ENCODE results near the gene CYYR1.

CYYR1 gene

GRCh38 chr21:26572702-26573381 is at the start of gene CYYR1:
TSS of gene CYYR1 (minus strand) at chr21:26573286. CDS start at chr21:26572940, 346 bp downstream.
- ATAC-seq (no peak), DNase-seq (no peak)
- peaks cover 18% of the 10 kb centered on the region for H3K9me3 Mint-ChIP-seq
- H3K36me3 Mint-ChIP-seq (ENCODE audit: low read depth), result peaks cover 6% of the 10 kb centered on the region
- H3K27ac Mint-ChIP-seq, result no peak within 1 kb of the TSS
- peaks cover 36% of the 10 kb centered on the region for H3K27me3 Mint-ChIP-seq
- H3K4me1 Mint-ChIP-seq, result peaks cover 4% of the 10 kb centered on the region
- peak within 1 kb of the TSS; percentile 39 for H3K4me3 Mint-ChIP-seq

- no peaks in the 10 kb centered on the region for H3K36me3 Mint-ChIP-seq (ENCODE audit: low read depth)
- no peak overlapping the region for H3K4me3 Mint-ChIP-seq
- ATAC-seq (no peak), DNase-seq (no peak)
- H3K27me3 Mint-ChIP-seq, result no peaks in the 10 kb centered on the region
- H3K9me3 Mint-ChIP-seq, result no peaks in the 10 kb centered on the region
- H3K27ac Mint-ChIP-seq, result no peak overlapping the region
- no peaks in the 10 kb centered on the region for H3K4me1 Mint-ChIP-seq
These were observed 44.1 kb upstream of the CYYR1 start for GRCh38 chr21:26617176-26617575.

- no peaks in the 10 kb centered on the region for H3K4me1 Mint-ChIP-seq
- ATAC-seq (no peak), DNase-seq (no peak)
- no peak overlapping the region for H3K4me3 Mint-ChIP-seq
- H3K36me3 Mint-ChIP-seq (ENCODE audit: low read depth), result no peaks in the 10 kb centered on the region
- H3K27me3 Mint-ChIP-seq, result peaks cover 3% of the 10 kb centered on the region
- H3K9me3 Mint-ChIP-seq, result no peaks in the 10 kb centered on the region
- no peak overlapping the region for H3K27ac Mint-ChIP-seq
These were observed 41.2 kb upstream of the CYYR1 start for GRCh38 chr21:26614251-26614650.

- Mint-ChIP-seq H3K36me3 (ENCODE audit: low read depth) (no peaks in the 10 kb centered on the region), H3K27me3 (no peaks in the 10 kb centered on the region), H3K27ac (peak overlapping the region; percentile 19), H3K9me3 (no peaks in the 10 kb centered on the region), H3K4me1 (no peaks in the 10 kb centered on the region), H3K4me3 (no peak overlapping the region)
- ATAC-seq, result no peak
- DNase-seq, result no peak
These were observed 26.2 kb upstream of the CYYR1 start for GRCh38 chr21:26599261-26599660.

- no peaks in the 10 kb centered on the region for H3K27me3 Mint-ChIP-seq
- no peak overlapping the region for H3K27ac Mint-ChIP-seq
- H3K36me3 Mint-ChIP-seq (ENCODE audit: low read depth), result no peaks in the 10 kb centered on the region
- no peaks in the 10 kb centered on the region for H3K9me3 Mint-ChIP-seq
- no peak for DNase-seq
- no peaks in the 10 kb centered on the region for H3K4me1 Mint-ChIP-seq
- no peak overlapping the region for H3K4me3 Mint-ChIP-seq
- ATAC-seq, result no peak
These were observed 24.9 kb upstream of the CYYR1 start for GRCh38 chr21:26597981-26598380.

- Mint-ChIP-seq H3K4me3 (no peak overlapping the region), H3K36me3 (ENCODE audit: low read depth) (no peaks in the 10 kb centered on the region), H3K9me3 (no peaks in the 10 kb centered on the region), H3K4me1 (no peaks in the 10 kb centered on the region), H3K27me3 (no peaks in the 10 kb centered on the region), H3K27ac (no peak overlapping the region)
- no peak for DNase-seq
- ATAC-seq, result no peak
These were observed 23.9 kb upstream of the CYYR1 start for GRCh38 chr21:26597031-26597430.

- H3K36me3 Mint-ChIP-seq (ENCODE audit: low read depth), result no peaks in the 10 kb centered on the region
- no peak overlapping the region for H3K4me3 Mint-ChIP-seq
- H3K27ac Mint-ChIP-seq, result no peak overlapping the region
- H3K27me3 Mint-ChIP-seq, result no peaks in the 10 kb centered on the region
- H3K9me3 Mint-ChIP-seq, result no peaks in the 10 kb centered on the region
- DNase-seq (no peak), ATAC-seq (no peak)
- H3K4me1 Mint-ChIP-seq, result no peaks in the 10 kb centered on the region
These were observed 22.9 kb upstream of the CYYR1 start for GRCh38 chr21:26595971-26596370.

- no peak overlapping the region for H3K27ac Mint-ChIP-seq
- no peak overlapping the region for H3K4me3 Mint-ChIP-seq
- no peaks in the 10 kb centered on the region for H3K4me1 Mint-ChIP-seq
- ATAC-seq (no peak), DNase-seq (no peak)
- H3K36me3 Mint-ChIP-seq (ENCODE audit: low read depth), result no peaks in the 10 kb centered on the region
- no peaks in the 10 kb centered on the region for H3K9me3 Mint-ChIP-seq
- no peaks in the 10 kb centered on the region for H3K27me3 Mint-ChIP-seq
These were observed 20.7 kb upstream of the CYYR1 start for GRCh38 chr21:26593800-26594199.

- no peak overlapping the region for H3K27ac Mint-ChIP-seq
These were observed 18.5 kb upstream of the CYYR1 start for GRCh38 chr21:26591543-26591942.

GRCh38 chr21:26588446-26588845 is 15.4 kb upstream of the CYYR1 start:
- Mint-ChIP-seq H3K4me3 (no peak overlapping the region), H3K27ac (no peak overlapping the region), H3K27me3 (no peaks in the 10 kb centered on the region), H3K4me1 (no peaks in the 10 kb centered on the region), H3K36me3 (ENCODE audit: low read depth) (no peaks in the 10 kb centered on the region), H3K9me3 (no peaks in the 10 kb centered on the region)
- DNase-seq (no peak), ATAC-seq (no peak)

More at GRCh38 chr21:26591543-26591942, 18.5 kb upstream of the CYYR1 start:
- no peak overlapping the region for H3K4me3 Mint-ChIP-seq
- no peak for ATAC-seq
- DNase-seq, result no peak
- H3K9me3 Mint-ChIP-seq, result no peaks in the 10 kb centered on the region
- H3K27me3 Mint-ChIP-seq, result no peaks in the 10 kb centered on the region
- no peaks in the 10 kb centered on the region for H3K36me3 Mint-ChIP-seq (ENCODE audit: low read depth)
- H3K4me1 Mint-ChIP-seq, result no peaks in the 10 kb centered on the region

GRCh38 chr21:26587736-26588201 is 14.7 kb upstream of the CYYR1 start:
- Mint-ChIP-seq H3K4me1 (no peaks in the 10 kb centered on the region), H3K36me3 (ENCODE audit: low read depth) (no peaks in the 10 kb centered on the region), H3K9me3 (no peaks in the 10 kb centered on the region), H3K4me3 (no peak overlapping the region), H3K27ac (no peak overlapping the region), H3K27me3 (no peaks in the 10 kb centered on the region)
- ATAC-seq, result no peak
- no peak for DNase-seq

GRCh38 chr21:26583769-26584168 is 10.7 kb upstream of the CYYR1 start:
- no peak for ATAC-seq
- no peaks in the 10 kb centered on the region for H3K4me1 Mint-ChIP-seq
- H3K4me3 Mint-ChIP-seq, result no peak overlapping the region
- H3K27ac Mint-ChIP-seq, result no peak overlapping the region
- DNase-seq, result no peak
- H3K36me3 Mint-ChIP-seq (ENCODE audit: low read depth), result no peaks in the 10 kb centered on the region
- H3K9me3 Mint-ChIP-seq, result peaks cover 25% of the 10 kb centered on the region
- no peaks in the 10 kb centered on the region for H3K27me3 Mint-ChIP-seq

GRCh38 chr21:26581818-26582217 is 8.7 kb upstream of the CYYR1 start:
- H3K9me3 Mint-ChIP-seq, result peaks cover 25% of the 10 kb centered on the region
- no peak overlapping the region for H3K27ac Mint-ChIP-seq
- DNase-seq (no peak), ATAC-seq (no peak)
- no peak overlapping the region for H3K4me3 Mint-ChIP-seq
- H3K36me3 Mint-ChIP-seq (ENCODE audit: low read depth), result no peaks in the 10 kb centered on the region
- no peaks in the 10 kb centered on the region for H3K27me3 Mint-ChIP-seq
- no peaks in the 10 kb centered on the region for H3K4me1 Mint-ChIP-seq

- Mint-ChIP-seq H3K27ac (no peak overlapping the region), H3K36me3 (ENCODE audit: low read depth) (peaks cover 6% of the 10 kb centered on the region), H3K4me3 (peak overlapping the region; percentile 39), H3K27me3 (peaks cover 36% of the 10 kb centered on the region), H3K9me3 (peaks cover 18% of the 10 kb centered on the region), H3K4me1 (peaks cover 4% of the 10 kb centered on the region)
- no peak for DNase-seq
- ATAC-seq, result no peak
These were observed 897 bp downstream of the CYYR1 start for GRCh38 chr21:26572076-26572701.

- Mint-ChIP-seq H3K27ac (no peak overlapping the region), H3K9me3 (peaks cover 18% of the 10 kb centered on the region), H3K4me1 (peaks cover 4% of the 10 kb centered on the region), H3K36me3 (ENCODE audit: low read depth) (peaks cover 6% of the 10 kb centered on the region), H3K4me3 (no peak overlapping the region), H3K27me3 (peaks cover 36% of the 10 kb centered on the region)
- DNase-seq (no peak), ATAC-seq (no peak)
These were observed 2.9 kb downstream of the CYYR1 start for GRCh38 chr21:26570203-26570602.

All from activated naive CD8-positive, alpha-beta T cell treated with anti-CD3 and anti-CD28 coated beads, Interleukin-2, amount 50 U/mL, for 24 hours (primary cell).